Nephron (organoid): Measurements from ENCODE around the gene TRIM2.

ENCODE experiments used
- H3K27ac Mint-ChIP-seq, 3 experiments: 2 replicates each; pipeline ENCODE4 v1.8.0; 2020; ENCODE audit warnings: mixed read lengths in 3 of 3, mild to moderate bottlenecking in 2 of 3, moderate library complexity in 1 of 3
- H3K27me3 Mint-ChIP-seq: 2 replicates; pipeline ENCODE4 v1.8.0; 2021; ENCODE audit warnings: low read depth, mild to moderate bottlenecking, moderate library complexity, mixed read lengths
- H3K36me3 Mint-ChIP-seq: 2 replicates; pipeline ENCODE4 v1.8.0; 2020; ENCODE audit warnings: low read depth, mixed read lengths
- H3K4me1 Mint-ChIP-seq: 2 replicates; pipeline ENCODE4 v1.8.0; 2020; ENCODE audit warnings: mixed read lengths
- H3K4me3 Mint-ChIP-seq, 3 experiments: 2 replicates each; pipeline ENCODE4 v1.8.0; 2020; ENCODE audit warnings: mild to moderate bottlenecking in 3 of 3, mixed read lengths in 3 of 3, moderate library complexity in 2 of 3
- H3K9me3 Mint-ChIP-seq: 2 replicates; pipeline ENCODE4 v1.8.0; 2020; ENCODE audit warnings: mixed read lengths
- TF ChIP-seq, protein P1 (sequence below), 3 experiments: fragments of 200-600 bp; sonication (generic); IDR thresholded peaks; one replicate each; pipeline ENCODE4 v1.5.0; 2021; ENCODE audit warnings: antibody characterized with exemption in 3 of 3; ENCODE audit not compliant: unreplicated experiment in 3 of 3

The TRIM2 gene

DNA sequence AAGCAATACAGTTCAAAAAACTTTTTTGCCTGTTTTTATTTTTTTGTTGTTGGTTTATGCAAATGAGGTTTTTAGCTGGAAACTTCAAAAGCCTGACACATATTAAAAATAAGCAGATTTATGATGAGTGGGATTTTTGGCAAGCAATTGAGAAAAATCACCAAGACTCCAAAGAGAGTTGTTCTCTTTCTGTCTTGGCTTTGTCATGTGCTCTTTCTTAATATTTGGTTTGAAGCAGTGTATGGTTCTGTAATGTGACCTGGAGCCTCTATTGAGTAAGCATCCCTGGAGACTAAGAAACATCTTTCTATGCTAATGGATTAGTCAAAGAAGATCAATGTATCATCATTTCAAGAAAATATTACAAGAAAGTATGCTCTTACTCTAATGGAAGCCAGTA, 11.7 kb downstream of the TRIM2 start:
- H3K4me3 Mint-ChIP-seq: no peak overlapping the region
- H3K27ac Mint-ChIP-seq: peak overlapping the region in 1 of 3 experiments; percentile 56
- TF ChIP-seq, protein P1, sequence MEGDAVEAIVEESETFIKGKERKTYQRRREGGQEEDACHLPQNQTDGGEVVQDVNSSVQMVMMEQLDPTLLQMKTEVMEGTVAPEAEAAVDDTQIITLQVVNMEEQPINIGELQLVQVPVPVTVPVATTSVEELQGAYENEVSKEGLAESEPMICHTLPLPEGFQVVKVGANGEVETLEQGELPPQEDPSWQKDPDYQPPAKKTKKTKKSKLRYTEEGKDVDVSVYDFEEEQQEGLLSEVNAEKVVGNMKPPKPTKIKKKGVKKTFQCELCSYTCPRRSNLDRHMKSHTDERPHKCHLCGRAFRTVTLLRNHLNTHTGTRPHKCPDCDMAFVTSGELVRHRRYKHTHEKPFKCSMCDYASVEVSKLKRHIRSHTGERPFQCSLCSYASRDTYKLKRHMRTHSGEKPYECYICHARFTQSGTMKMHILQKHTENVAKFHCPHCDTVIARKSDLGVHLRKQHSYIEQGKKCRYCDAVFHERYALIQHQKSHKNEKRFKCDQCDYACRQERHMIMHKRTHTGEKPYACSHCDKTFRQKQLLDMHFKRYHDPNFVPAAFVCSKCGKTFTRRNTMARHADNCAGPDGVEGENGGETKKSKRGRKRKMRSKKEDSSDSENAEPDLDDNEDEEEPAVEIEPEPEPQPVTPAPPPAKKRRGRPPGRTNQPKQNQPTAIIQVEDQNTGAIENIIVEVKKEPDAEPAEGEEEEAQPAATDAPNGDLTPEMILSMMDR (IDR thresholded peaks at IDR 0.05; ENCODE audit: unreplicated experiment in 3 of 3): no peak
- H3K4me1 Mint-ChIP-seq: peaks cover 32% of the 10 kb centered on the region
- peaks cover 16% of the 10 kb centered on the region for H3K27me3 Mint-ChIP-seq
- H3K36me3 Mint-ChIP-seq: peaks cover 14% of the 10 kb centered on the region
- peaks cover 2% of the 10 kb centered on the region for H3K9me3 Mint-ChIP-seq

DNA sequence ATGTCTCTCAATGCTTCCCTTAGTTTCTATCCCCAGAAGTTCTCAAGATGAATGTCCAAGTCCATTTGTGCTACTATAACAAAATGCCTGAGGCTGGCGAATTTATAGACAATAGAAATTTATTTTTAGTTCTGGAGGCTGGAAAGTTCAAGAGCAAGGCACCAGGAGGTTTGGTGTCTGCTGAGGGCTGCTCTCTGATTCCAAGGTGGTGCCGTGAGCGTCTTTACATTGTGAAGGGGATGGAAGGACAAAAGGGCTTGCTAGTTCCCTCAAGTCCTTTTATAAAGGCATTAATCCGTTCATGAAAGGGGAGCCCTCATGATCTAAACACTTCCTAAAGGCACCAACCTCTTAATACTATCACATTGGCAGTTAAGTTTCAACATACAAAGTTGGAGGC, 12.3 kb downstream of the TRIM2 start:
- Mint-ChIP-seq H3K36me3 (peaks cover 14% of the 10 kb centered on the region), H3K27me3 (peaks cover 16% of the 10 kb centered on the region), H3K9me3 (peaks cover 2% of the 10 kb centered on the region), H3K4me1 (peaks cover 38% of the 10 kb centered on the region), H3K27ac (peak overlapping the region in 1 of 3 experiments; percentile 56), H3K4me3 (no peak overlapping the region)
- TF ChIP-seq, protein P1 (IDR thresholded peaks at IDR 0.05; ENCODE audit: unreplicated experiment in 3 of 3): no peak

DNA sequence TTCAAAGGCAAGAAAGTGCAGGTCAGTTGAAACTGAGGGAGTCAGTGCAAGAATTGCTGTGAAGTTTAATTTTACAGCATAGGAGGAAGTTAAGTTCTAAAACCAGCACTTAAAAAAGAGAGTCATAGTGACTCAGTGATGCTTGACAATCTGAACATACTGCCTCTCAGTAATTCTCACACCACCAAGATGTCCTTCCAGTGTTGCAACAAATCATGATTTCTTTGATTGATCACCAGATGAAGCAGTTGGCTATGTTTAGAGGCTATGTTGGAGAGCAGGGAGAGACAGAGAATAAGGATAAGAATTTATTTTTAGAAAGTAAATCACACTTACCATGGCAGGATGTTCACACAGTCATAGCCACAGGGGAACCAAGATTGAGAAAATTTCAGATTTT, 13.2 kb downstream of the TRIM2 start:
- no peak overlapping the region for H3K27ac Mint-ChIP-seq
- TF ChIP-seq, protein P1 (IDR thresholded peaks at IDR 0.05; ENCODE audit: unreplicated experiment in 3 of 3): no peak
- peaks cover 10% of the 10 kb centered on the region for H3K36me3 Mint-ChIP-seq
- no peak overlapping the region for H3K4me3 Mint-ChIP-seq
- H3K27me3 Mint-ChIP-seq: peaks cover 16% of the 10 kb centered on the region
- peaks cover 38% of the 10 kb centered on the region for H3K4me1 Mint-ChIP-seq
- H3K9me3 Mint-ChIP-seq: no peaks in the 10 kb centered on the region

DNA sequence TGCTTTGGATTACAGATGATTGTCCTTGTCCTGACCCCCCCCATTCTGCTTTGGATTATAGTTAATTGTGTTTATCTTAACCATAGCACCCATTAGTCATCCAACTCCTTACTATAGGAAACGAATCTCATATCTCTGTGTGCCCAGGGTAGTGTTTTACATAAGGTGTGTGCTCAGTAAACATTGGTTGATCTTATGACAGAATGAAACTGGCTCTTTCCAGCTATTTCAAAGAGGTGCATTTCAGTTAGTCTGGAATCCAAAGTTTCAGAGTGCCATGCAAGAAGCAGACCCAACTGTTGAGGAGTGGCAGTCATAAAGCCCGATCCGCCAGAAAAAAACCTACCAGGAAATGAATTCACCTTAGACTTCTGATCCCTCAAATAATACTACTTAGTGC, 14.7 kb downstream of the TRIM2 start:
- H3K36me3 Mint-ChIP-seq: peaks cover 10% of the 10 kb centered on the region
- TF ChIP-seq, protein P1 (IDR thresholded peaks at IDR 0.05; ENCODE audit: unreplicated experiment in 3 of 3): no peak
- H3K27ac Mint-ChIP-seq: no peak overlapping the region
- H3K9me3 Mint-ChIP-seq: no peaks in the 10 kb centered on the region
- H3K4me1 Mint-ChIP-seq: peaks cover 41% of the 10 kb centered on the region
- peaks cover 16% of the 10 kb centered on the region for H3K27me3 Mint-ChIP-seq
- H3K4me3 Mint-ChIP-seq: no peak overlapping the region

DNA sequence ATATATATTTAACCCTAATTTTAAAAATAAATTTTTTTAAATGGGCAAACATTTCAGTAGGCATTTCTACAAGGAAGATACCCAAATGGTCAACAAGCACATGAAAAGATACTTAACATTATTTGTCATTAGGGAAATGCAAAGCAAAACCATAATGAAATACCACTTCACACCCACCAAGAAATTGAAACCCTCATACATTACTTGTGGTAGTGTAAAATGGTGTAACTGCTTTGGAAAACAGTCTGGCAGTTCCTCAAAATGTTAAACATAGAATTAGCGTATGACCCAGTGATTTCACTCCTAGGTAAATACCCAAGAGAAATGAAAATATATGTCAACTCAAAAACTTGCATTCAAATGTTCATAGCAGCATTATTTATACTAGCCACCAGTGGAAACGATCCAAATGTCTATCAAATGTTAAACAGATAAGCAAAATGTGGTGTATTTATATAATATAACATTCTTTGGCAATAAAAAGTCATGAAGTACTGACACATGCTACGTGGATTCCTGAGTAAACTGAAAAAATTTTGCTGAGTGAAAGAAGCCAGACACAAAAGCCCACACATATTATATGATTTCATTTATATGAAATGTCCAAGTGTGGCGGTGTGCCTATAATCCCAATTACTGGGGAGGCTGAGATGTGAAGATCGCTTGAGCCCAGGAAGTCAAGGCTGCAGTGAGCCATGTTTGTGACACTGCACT, 16.6 kb downstream of the TRIM2 start:
- H3K36me3 Mint-ChIP-seq: peaks cover 25% of the 10 kb centered on the region

More for the DNA sequence above, 16.6 kb downstream of the TRIM2 start:
- Mint-ChIP-seq H3K4me3 (peak overlapping the region; percentile 70 to 95 (median 81)), H3K27me3 (peaks cover 13% of the 10 kb centered on the region), H3K4me1 (peaks cover 40% of the 10 kb centered on the region), H3K9me3 (no peaks in the 10 kb centered on the region), H3K27ac (peak overlapping the region; percentile 98 to 100 (median 98))
- TF ChIP-seq, protein P1 (IDR thresholded peaks at IDR 0.05; ENCODE audit: unreplicated experiment in 3 of 3): no peak
